GM12872 (cell line): ENCODE data around the gene VPS26C.

Experiments
- TF ChIP-seq, protein P1 (sequence below): IDR thresholded peaks from 3 replicates; pipeline ENCODE4 v1.5.1; 2011; ENCODE audit warnings: low read depth, mild to moderate bottlenecking, low read length, moderate library complexity; ENCODE audit not compliant: insufficient read depth

The VPS26C gene

DNA sequence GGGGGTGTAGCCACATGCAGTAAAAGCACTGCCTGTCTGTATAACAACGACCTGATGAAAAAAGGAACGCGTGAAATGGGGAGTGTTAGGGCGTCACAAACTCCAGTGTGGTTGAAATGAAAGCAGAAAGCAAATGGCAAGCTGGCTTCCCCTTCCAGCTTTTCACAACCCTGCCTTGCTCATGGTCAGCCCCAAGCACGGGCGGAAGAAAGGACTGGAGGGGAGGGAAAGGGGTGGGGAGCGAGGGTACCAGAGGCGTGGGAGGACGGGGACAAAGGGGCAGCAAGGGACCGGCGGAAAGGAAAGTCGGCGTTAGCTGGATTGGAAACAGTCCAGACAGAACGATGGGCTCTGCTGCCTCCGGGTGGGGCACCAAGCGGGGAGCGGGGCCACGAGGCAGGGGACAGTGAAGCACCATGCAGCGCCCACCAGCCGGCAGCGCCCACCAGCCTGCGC is 9.6 kb downstream of the VPS26C start:
- TF ChIP-seq, protein P1, sequence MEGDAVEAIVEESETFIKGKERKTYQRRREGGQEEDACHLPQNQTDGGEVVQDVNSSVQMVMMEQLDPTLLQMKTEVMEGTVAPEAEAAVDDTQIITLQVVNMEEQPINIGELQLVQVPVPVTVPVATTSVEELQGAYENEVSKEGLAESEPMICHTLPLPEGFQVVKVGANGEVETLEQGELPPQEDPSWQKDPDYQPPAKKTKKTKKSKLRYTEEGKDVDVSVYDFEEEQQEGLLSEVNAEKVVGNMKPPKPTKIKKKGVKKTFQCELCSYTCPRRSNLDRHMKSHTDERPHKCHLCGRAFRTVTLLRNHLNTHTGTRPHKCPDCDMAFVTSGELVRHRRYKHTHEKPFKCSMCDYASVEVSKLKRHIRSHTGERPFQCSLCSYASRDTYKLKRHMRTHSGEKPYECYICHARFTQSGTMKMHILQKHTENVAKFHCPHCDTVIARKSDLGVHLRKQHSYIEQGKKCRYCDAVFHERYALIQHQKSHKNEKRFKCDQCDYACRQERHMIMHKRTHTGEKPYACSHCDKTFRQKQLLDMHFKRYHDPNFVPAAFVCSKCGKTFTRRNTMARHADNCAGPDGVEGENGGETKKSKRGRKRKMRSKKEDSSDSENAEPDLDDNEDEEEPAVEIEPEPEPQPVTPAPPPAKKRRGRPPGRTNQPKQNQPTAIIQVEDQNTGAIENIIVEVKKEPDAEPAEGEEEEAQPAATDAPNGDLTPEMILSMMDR: no peak

DNA sequence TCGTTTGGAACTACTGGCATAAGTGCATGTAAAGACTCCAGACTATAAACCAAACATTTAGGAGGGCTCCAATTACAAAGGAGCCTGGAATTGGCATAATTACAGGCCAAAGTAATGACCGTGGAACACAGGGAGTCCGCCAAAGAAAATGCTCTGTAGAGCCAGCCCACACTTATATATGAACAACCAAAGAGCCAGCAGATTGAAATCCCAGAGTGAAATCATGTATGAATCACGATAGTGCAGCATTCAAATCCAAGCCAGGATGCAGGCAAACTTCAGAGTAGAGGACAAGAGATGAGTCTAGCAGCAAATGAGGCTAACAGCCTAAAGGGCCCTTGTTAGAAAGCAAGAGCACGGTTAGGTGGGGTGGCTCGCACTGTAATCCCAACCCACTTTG is 13.1 kb downstream of the VPS26C start:
- TF ChIP-seq, protein P1: no peak

DNA sequence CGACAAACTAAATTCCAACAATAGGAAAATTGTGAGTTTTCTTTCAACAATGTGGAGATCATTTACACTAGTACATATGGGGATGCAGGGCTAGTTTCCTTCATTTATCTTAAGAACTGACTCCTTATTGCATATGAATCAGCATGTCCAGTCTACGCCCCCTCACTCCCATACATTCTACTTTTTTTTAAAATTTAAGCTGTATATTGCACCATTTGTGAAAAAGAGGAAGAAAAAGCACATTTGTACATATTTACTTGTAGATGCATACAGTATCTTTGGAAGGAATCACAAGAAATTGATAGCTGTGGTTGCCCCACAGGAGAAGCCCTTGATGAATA is 15.9 kb downstream of the VPS26C start:
- TF ChIP-seq, protein P1: no peak

DNA sequence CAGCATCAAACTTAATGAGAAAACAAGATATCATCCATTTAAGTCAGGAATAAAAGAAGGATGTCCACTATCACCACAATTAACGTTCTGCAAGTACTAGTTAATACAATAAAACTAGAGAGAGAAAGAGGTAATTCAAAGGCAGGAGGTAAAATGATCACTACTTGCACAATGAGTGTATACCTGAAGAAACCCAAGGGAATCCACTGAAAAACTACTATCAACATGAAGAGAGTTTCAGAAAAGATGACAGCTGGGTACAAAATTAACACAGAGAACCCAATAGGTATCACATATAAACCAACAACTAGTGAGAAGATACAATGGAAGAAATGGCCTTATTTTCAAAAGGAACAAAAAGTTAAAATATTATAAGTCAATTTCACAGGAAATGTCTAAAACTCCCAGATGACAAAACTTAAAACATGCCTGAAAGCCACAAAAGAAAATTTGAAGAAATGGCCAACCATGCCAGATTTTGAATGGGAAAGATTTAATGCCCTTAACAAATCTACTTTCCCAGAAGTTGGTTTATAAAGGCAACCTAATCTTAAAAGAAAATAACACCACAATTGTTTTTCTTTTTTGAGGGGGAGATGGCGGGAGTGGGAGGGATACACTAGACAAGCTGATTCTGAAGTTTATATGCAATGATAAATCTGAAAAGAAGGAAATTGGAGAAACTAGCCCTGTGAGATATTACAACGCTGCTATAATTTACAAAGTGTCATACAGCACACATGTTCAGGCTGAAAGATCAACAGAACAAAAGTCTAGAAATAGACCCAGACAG is 17.8 kb downstream of the VPS26C start:
- TF ChIP-seq, protein P1: no peak

DNA sequence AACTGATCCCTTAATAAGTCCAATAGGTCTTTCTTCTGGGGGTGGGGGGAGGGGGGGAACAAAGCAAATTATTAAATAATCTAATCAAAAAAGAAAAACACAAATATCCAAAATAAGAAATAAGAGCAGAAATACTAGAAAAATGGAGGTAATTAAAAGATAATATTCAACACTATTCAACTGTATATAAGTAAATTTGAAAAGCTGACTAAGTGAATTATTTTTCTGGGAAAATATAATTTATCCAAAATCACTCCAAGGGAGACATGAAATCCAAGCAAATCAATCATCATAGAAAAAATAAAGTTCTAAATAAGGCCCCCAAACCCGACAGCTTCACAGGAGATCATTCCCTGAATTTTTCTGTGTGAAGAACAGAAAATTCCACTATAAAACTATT is 18.8 kb downstream of the VPS26C start:
- TF ChIP-seq, protein P1: no peak

DNA sequence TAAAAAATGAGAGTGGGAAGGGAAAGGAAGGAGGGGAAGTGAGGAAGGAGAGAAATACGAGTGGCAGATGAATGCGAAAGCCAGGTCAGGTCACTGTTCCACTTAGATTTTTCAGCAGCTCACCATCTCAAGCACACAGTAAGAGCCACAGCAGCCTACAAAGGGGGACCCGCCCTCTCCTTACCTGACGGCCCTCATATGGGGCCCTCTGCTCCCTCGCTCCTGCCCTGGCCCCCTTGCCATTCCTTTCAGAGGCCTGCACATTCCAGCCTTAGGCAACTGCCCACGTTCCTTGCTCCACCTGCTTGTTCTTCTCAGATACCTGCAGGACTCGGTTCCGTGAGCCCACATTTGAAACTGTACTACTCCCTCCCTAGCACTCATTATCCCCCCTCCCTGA is 22.0 kb downstream of the VPS26C start:
- TF ChIP-seq, protein P1: no peak

DNA sequence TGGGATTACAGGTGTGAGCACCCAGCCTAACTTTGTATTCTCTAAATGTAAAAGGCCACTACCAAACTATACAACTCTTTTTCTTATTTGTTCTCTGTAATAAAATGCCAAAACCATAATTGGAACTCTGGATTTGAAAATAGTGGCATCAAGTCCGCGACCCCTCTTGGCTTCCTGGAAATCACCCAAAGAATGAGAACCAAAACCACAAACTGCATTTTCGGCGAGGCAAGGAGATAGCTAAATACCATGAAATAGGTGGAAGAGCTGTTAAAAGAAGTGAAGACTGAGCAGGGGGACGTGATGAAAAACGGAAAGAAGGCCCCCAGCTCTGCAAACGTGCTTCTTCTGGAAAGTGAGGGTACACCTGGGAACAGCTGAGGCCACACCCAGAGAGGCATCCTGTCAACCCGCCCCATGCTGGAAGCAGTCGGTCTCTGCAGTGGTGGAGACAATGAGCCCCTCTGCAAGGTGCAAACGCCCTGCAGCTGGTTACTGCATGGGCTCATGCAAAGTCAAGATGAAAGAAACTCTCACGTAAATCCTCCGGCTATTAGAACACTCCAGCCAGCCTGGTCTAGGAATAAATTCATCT is 22.5 kb downstream of the VPS26C start:
- TF ChIP-seq, protein P1: no peak
